ENCODE measurements around the gene ZNF480. TPM values are rescaled to one million over a fixed set of nuclear protein-coding genes. Genes with fewer than 3 reads are reported as not detected.

The ZNF480 gene
- total and polyA plus RNA-seq, 2 donors (not counting 1 experiment from before 2014, with no cell fraction given) = 6.7 to 21.8 TPM

DNA sequence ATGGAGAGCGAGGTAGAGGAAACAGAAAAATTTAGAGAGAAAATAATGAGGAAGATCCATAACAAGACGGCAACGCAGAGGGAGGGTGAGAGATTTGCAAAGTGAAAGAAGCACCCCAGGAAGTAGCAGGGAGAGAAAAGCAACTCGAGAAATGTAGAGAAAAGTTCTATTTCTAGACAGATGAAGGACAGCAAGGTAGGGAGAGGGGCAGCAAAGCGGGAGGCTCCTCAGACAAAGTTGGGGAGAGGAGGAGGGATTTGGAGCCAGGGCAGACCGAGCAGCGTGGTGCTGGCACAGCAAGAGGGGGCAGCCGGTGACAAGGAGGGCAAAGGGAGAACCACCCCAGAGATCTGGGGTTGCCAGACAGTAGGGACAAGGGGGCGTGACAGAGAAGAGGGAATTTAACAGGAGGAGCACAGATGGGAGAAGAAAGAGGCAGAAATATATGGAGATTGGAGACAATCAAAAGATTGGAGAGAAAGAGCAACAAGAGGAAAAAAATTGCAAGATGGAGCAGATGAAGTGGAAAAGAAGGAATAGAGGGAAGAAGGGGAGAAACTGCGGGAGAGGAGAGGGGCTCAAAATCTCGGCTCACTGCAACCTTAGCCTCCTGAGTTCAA, 26.6 kb upstream of the ZNF480 start:
- intact Hi-C loops (cut with micrococcal nuclease) = no loop called here
- TF ChIP-seq CTCF (IDR thresholded peaks at IDR 0.05) (no peak), EZH2 (IDR thresholded peaks at IDR 0.05; ENCODE audit: borderline replicate concordance, insufficient read depth, low read depth, low read length, poor library complexity, severe bottlenecking) (no peak)
- DNase-seq (no peak), ATAC-seq (ENCODE audit: low read depth) (no peak)
- Mint-ChIP-seq H3K9me3 (ENCODE audit: insufficient read depth) (peaks cover 10% of the 10 kb centered on the region), H3K27ac (peak overlapping the region; percentile 96), H3K27me3 (no peaks in the 10 kb centered on the region), H3K4me3 (peak overlapping the region; percentile 95), H3K4me1 (peaks cover 45% of the 10 kb centered on the region)
- Histone ChIP-seq H3K36me3 (replicated peaks in 1 of 2; ENCODE audit: control extremely low read depth in 1 of 2, control insufficient read depth in 1 of 2, extremely low read depth in 1 of 2, insufficient read depth in 2 of 2, low read length in 1 of 2) (peaks cover 4 to 23% of the 10 kb centered on the region in 2 experiments), H2AFZ (ENCODE audit: insufficient read depth, low read depth, low read length, poor library complexity, severe bottlenecking) (peak overlapping the region; percentile 96), H3K4me3 (ENCODE audit: control extremely low read depth in 1 of 5, extremely low read depth in 1 of 5, insufficient read depth in 1 of 5, low read depth in 2 of 5, low read length in 4 of 5) (peak overlapping the region; percentile 83 to 100 (median 96)), H3K9ac (ENCODE audit: low read length) (peak overlapping the region; percentile 100), H3K79me2 (ENCODE audit: control insufficient read depth, insufficient read depth, low read length) (peaks cover 66% of the 10 kb centered on the region), H3K4me1 (ENCODE audit: control insufficient read depth in 2 of 2, insufficient read depth in 2 of 2, low read length in 2 of 2) (peaks cover 12 to 21% of the 10 kb centered on the region in 2 donors), H3K9me3 (ENCODE audit: control extremely low read depth in 1 of 3, control insufficient read depth in 2 of 3, insufficient read depth in 1 of 3, low read length in 2 of 3) (peaks cover 0 to 11% (median 3%) of the 10 kb centered on the region in 3 donors), H3K4me2 (replicated peaks; ENCODE audit: low read depth, low read length, poor library complexity, severe bottlenecking) (peak overlapping the region; percentile 91), H3K27ac (ENCODE audit: low read length in 2 of 2) (peak overlapping the region; percentile 87 to 97), H3K27me3 (replicated peaks in 1 of 4; ENCODE audit: control extremely low read depth in 1 of 4, control insufficient read depth in 3 of 4, insufficient read depth in 4 of 4, low read length in 3 of 4) (no peaks in the 10 kb centered on the region), H4K20me1 (ENCODE audit: control insufficient read depth, insufficient read depth, low read length, poor library complexity, severe bottlenecking) (peaks cover 36% of the 10 kb centered on the region)
- ChIA-PET CTCF (no interaction called here), POLR2A (no interaction called here)
- WGBS (ENCODE audit: insufficient coverage) = 18% methylated on average over 11 of the region's 11 CpGs

DNA sequence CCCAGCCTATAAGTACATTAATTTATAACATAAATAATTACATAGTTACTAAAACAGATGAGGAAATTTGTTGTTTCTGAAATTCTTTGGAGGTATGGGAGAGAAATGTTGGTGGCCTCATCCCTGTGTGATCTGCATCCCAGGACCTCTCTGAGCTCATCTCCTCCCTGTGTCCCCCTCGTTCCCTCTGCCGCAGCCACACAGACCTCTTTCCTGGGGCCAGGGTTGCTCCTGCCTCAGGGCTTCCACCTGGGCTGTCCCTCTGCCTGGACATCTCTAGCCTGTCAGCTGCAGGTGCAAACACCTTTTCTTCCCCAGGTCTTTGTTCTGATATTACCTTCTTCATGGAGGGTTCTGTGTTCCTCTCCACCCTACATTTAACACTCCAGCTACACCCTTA, 23.7 kb upstream of the ZNF480 start:
- no peaks in the 10 kb centered on the region for H3K27me3 ChIP-seq (replicated peaks in 1 of 4; ENCODE audit: control extremely low read depth in 1 of 4, control insufficient read depth in 3 of 4, insufficient read depth in 4 of 4, low read length in 3 of 4)
- intact Hi-C loops (cut with micrococcal nuclease) = no loop called here
- H3K27ac ChIP-seq (ENCODE audit: low read length in 2 of 2) = no peak overlapping the region
- Mint-ChIP-seq H3K27me3 (no peaks in the 10 kb centered on the region), H3K4me3 (peak overlapping the region; percentile 11), H3K27ac (no peak overlapping the region), H3K9me3 (ENCODE audit: insufficient read depth) (peaks cover 10% of the 10 kb centered on the region), H3K4me1 (peaks cover 68% of the 10 kb centered on the region)
- peaks cover 92% of the 10 kb centered on the region for H3K79me2 ChIP-seq (ENCODE audit: control insufficient read depth, insufficient read depth, low read length)
- DNase-seq = no peak
- H3K4me2 ChIP-seq (replicated peaks; ENCODE audit: low read depth, low read length, poor library complexity, severe bottlenecking) = no peak overlapping the region
- peaks cover 16 to 32% of the 10 kb centered on the region in 2 donors for H3K4me1 ChIP-seq (ENCODE audit: control insufficient read depth in 2 of 2, insufficient read depth in 2 of 2, low read length in 2 of 2)
- peaks cover 3 to 32% (median 5%) of the 10 kb centered on the region in 3 donors for H3K9me3 ChIP-seq (ENCODE audit: control extremely low read depth in 1 of 3, control insufficient read depth in 2 of 3, insufficient read depth in 1 of 3, low read length in 2 of 3)
- peaks cover 4 to 31% of the 10 kb centered on the region in 2 experiments for H3K36me3 ChIP-seq (replicated peaks in 1 of 2; ENCODE audit: control extremely low read depth in 1 of 2, control insufficient read depth in 1 of 2, extremely low read depth in 1 of 2, insufficient read depth in 2 of 2, low read length in 1 of 2)
- no peak for TF ChIP-seq CTCF (IDR thresholded peaks at IDR 0.05)
- TF ChIP-seq EZH2 (IDR thresholded peaks at IDR 0.05; ENCODE audit: borderline replicate concordance, insufficient read depth, low read depth, low read length, poor library complexity, severe bottlenecking) = no peak
- H2AFZ ChIP-seq (ENCODE audit: insufficient read depth, low read depth, low read length, poor library complexity, severe bottlenecking) = no peak overlapping the region
- H3K9ac ChIP-seq (ENCODE audit: low read length) = no peak overlapping the region
- POLR2A ChIA-PET = no interaction called here
- no peak for ATAC-seq (ENCODE audit: low read depth)
- peaks cover 65% of the 10 kb centered on the region for H4K20me1 ChIP-seq (ENCODE audit: control insufficient read depth, insufficient read depth, low read length, poor library complexity, severe bottlenecking)
- no peak overlapping the region for H3K4me3 ChIP-seq (ENCODE audit: control extremely low read depth in 1 of 5, extremely low read depth in 1 of 5, insufficient read depth in 1 of 5, low read depth in 2 of 5, low read length in 4 of 5)
- WGBS (ENCODE audit: insufficient coverage) = 100% methylated on average over 2 of the region's 2 CpGs
- CTCF ChIA-PET = no interaction called here

All from B cell (primary cell).